ENCODE measurements around the gene TRPV4. TPM values are rescaled to one million over a fixed set of nuclear protein-coding genes. Genes with fewer than 3 reads are reported as not detected.

Gene TRPV4
- polyA plus RNA-seq, 1 donor from 2014 or later = not detected

DNA sequence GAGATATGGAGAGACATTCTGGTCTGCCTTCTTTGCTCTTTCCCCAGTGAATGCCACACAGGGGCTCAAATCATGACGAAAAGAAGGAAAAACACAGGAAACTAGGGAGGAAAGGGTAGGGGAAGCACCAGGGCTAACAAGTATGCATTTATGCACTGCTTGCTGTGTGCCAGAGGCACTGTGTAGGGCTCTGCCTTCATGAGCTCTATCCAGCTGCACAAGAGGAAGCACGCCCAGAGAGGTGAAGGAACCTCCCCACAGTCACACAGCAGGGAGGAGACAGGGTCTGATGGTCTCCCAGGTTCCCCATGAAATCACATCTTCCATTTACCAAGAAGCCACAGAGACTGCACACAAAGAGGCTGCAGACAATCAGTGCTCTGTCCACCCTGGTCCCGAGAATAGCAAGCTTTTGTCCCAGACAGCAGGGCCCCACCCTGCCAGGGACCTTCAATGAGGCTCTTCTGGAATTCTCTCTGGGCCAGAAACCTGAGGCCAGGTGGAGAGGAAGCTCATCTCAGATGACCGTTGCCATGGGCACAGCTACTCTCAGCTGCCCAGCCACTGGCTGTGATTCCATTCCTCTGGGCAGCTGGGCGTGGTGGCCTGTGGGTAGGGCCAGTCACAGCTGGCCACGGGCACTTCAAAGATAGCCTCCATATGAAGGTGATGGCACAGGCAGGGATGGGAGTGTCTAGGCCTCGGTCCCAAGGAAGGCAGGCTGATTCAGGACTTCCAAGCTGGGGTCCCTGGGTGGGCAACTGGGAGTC is 7.3 kb upstream of the TRPV4 start:
- Histone ChIP-seq H3K79me2 (replicated peaks; ENCODE audit: insufficient read depth, low read length) (no peaks in the 10 kb centered on the region), H3K9me3 (ENCODE audit: low read length) (no peaks in the 10 kb centered on the region), H3F3A (ENCODE audit: insufficient read depth, low read length, poor library complexity, severe bottlenecking) (no peaks in the 10 kb centered on the region), H3K36me3 (ENCODE audit: insufficient read depth, low read length) (no peaks in the 10 kb centered on the region), H3K4me2 (ENCODE audit: low read length) (no peak overlapping the region), H4K20me1 (ENCODE audit: insufficient read depth) (no peaks in the 10 kb centered on the region), H3K4me3 (ENCODE audit: low read length) (no peak overlapping the region), H3K27me3 (ENCODE audit: insufficient read depth, low read depth, low read length) (no peaks in the 10 kb centered on the region), H3K27ac (ENCODE audit: low read length) (no peak overlapping the region), H3K9me2 (ENCODE audit: insufficient read depth, low read length) (no peaks in the 10 kb centered on the region), H3K9ac (ENCODE audit: low read length) (no peak overlapping the region), H2AFZ (ENCODE audit: low read depth, low read length) (no peak overlapping the region)
- TF ChIP-seq POLR2AphosphoS5 (IDR thresholded peaks at IDR 0.05) (no peak), REST (IDR thresholded peaks at IDR 0.05; ENCODE audit: borderline replicate concordance) (no peak), EP300 (conservative IDR thresholded peaks at IDR 0.05; ENCODE audit: poor library complexity, severe bottlenecking) (no peak), EZH2 (IDR thresholded peaks at IDR 0.05; ENCODE audit: borderline replicate concordance, insufficient read depth, low read length, poor library complexity, severe bottlenecking) (no peak), TAF1 (IDR thresholded peaks at IDR 0.05; ENCODE audit: low read depth) (no peak), MXI1 (conservative IDR thresholded peaks at IDR 0.05; ENCODE audit: poor library complexity, severe bottlenecking) (no peak), CTCF (IDR thresholded peaks at IDR 0.05; ENCODE audit: poor library complexity, severe bottlenecking) (no peak), SMC3 (conservative IDR thresholded peaks at IDR 0.05; ENCODE audit: poor library complexity) (no peak), RAD21 (conservative IDR thresholded peaks at IDR 0.05) (no peak)

- Histone ChIP-seq H3K9me2 (ENCODE audit: insufficient read depth, low read length) (no peaks in the 10 kb centered on the region), H3K27ac (ENCODE audit: low read length) (no peak overlapping the region), H3K36me3 (ENCODE audit: insufficient read depth, low read length) (no peaks in the 10 kb centered on the region), H3K9me3 (ENCODE audit: low read length) (no peaks in the 10 kb centered on the region), H4K20me1 (ENCODE audit: insufficient read depth) (no peaks in the 10 kb centered on the region), H3K4me2 (ENCODE audit: low read length) (no peak overlapping the region), H3K27me3 (ENCODE audit: insufficient read depth, low read depth, low read length) (no peaks in the 10 kb centered on the region), H3K79me2 (replicated peaks; ENCODE audit: insufficient read depth, low read length) (no peaks in the 10 kb centered on the region), H3K4me3 (ENCODE audit: low read length) (no peak overlapping the region), H2AFZ (ENCODE audit: low read depth, low read length) (no peak overlapping the region), H3K9ac (ENCODE audit: low read length) (no peak overlapping the region), H3F3A (ENCODE audit: insufficient read depth, low read length, poor library complexity, severe bottlenecking) (no peaks in the 10 kb centered on the region)
- no peak for TF ChIP-seq EZH2 (IDR thresholded peaks at IDR 0.05; ENCODE audit: borderline replicate concordance, insufficient read depth, low read length, poor library complexity, severe bottlenecking)
- TF ChIP-seq REST (IDR thresholded peaks at IDR 0.05; ENCODE audit: borderline replicate concordance) = no peak
- TF ChIP-seq MXI1 (conservative IDR thresholded peaks at IDR 0.05; ENCODE audit: poor library complexity, severe bottlenecking) = no peak
- no peak for TF ChIP-seq EP300 (conservative IDR thresholded peaks at IDR 0.05; ENCODE audit: poor library complexity, severe bottlenecking)
- TF ChIP-seq POLR2AphosphoS5 (IDR thresholded peaks at IDR 0.05) = no peak
- no peak for TF ChIP-seq CTCF (IDR thresholded peaks at IDR 0.05; ENCODE audit: poor library complexity, severe bottlenecking)
- TF ChIP-seq TAF1 (IDR thresholded peaks at IDR 0.05; ENCODE audit: low read depth) = no peak
- TF ChIP-seq SMC3 (conservative IDR thresholded peaks at IDR 0.05; ENCODE audit: poor library complexity) = no peak
- no peak for TF ChIP-seq RAD21 (conservative IDR thresholded peaks at IDR 0.05)
These were observed 6.2 kb upstream of the TRPV4 start for GRCh38 chr12:109839444-109839843.
